Loucy (cell line): ENCODE measurements around the gene IFI35.

Experiments used
- H2AFZ ChIP-seq: fragments of 200-600 bp; sonication (generic); 2 replicates; pipeline ENCODE4 v1.6.0; 2016; ENCODE audit warnings: antibody characterized with exemption, mild to moderate bottlenecking, low read length, moderate library complexity
- H3F3A ChIP-seq: fragments of 200-600 bp; 2 replicates; pipeline ENCODE4 v1.6.0; 2016; ENCODE audit warnings: antibody characterized with exemption, low read depth, mild to moderate bottlenecking
- H3K27me3 ChIP-seq: fragments of 200-600 bp; sonication (generic); 2 replicates; pipeline ENCODE4 v1.6.1; 2014; ENCODE audit warnings: low read length, mild to moderate bottlenecking; ENCODE audit not compliant: insufficient read depth, poor library complexity, severe bottlenecking
- H3K36me3 ChIP-seq: fragments of 200-600 bp; sonication (generic); 2 replicates; pipeline ENCODE4 v1.6.1; 2016; ENCODE audit warnings: low read length; ENCODE audit not compliant: insufficient read depth
- H3K4me1 ChIP-seq: fragments of 200-600 bp; sonication (generic); 2 replicates; pipeline ENCODE4 v1.5.1; 2014; ENCODE audit warnings: low read length, mild to moderate bottlenecking; ENCODE audit not compliant: insufficient read depth, poor library complexity, severe bottlenecking
- H3K4me2 ChIP-seq: fragments of 200-600 bp; sonication (generic); 2 replicates; pipeline ENCODE4 v1.6.0; 2014; ENCODE audit warnings: antibody characterized with exemption, low read length, low read depth, mild to moderate bottlenecking; ENCODE audit not compliant: poor library complexity, severe bottlenecking
- H3K4me3 ChIP-seq: fragments of 200-600 bp; sonication (generic); 2 replicates; pipeline ENCODE4 v1.5.1; 2014; ENCODE audit warnings: low read length, mild to moderate bottlenecking, mixed read lengths; ENCODE audit not compliant: poor library complexity, severe bottlenecking
- H3K79me2 ChIP-seq: fragments of 200-600 bp; sonication (generic); 2 replicates; pipeline ENCODE4 v1.6.1; 2014; ENCODE audit warnings: low read length; ENCODE audit not compliant: insufficient read depth
- H3K9ac ChIP-seq: fragments of 200-600 bp; sonication (generic); 2 replicates; pipeline ENCODE4 v1.6.0; 2014; ENCODE audit warnings: mild to moderate bottlenecking, low read depth, low read length, moderate library complexity; ENCODE audit not compliant: poor library complexity, severe bottlenecking
- H3K9me2 ChIP-seq: fragments of 200-600 bp; sonication (generic); replicated peaks from 2 replicates; pipeline ENCODE4 v1.6.1; 2016; ENCODE audit warnings: low read depth, low read length, mixed read lengths
- H3K9me3 ChIP-seq: fragments of 200-600 bp; sonication (generic); 2 replicates; pipeline ENCODE4 v1.6.1; 2014; ENCODE audit warnings: mild to moderate bottlenecking, antibody characterized with exemption, low read length, low read depth; ENCODE audit not compliant: insufficient read depth
- H4K20me1 ChIP-seq: fragments of 200-600 bp; sonication (generic); 2 replicates; pipeline ENCODE4 v1.6.0; 2014; ENCODE audit warnings: antibody characterized with exemption, low read length, mild to moderate bottlenecking; ENCODE audit not compliant: insufficient read depth, poor library complexity, severe bottlenecking
- EZH2phosphoT487 ChIP-seq: fragments of 200-600 bp; IDR thresholded peaks from 2 replicates; pipeline ENCODE4 v1.6.1; 2018; ENCODE audit warnings: antibody characterized with exemption, mild to moderate bottlenecking, moderate library complexity, borderline replicate concordance
- TF ChIP-seq, protein P1 (sequence below): fragments of 200-600 bp; sonication (generic); conservative IDR thresholded peaks from 2 replicates; pipeline ENCODE4 v1.5.1; 2014; ENCODE audit warnings: mild to moderate bottlenecking, antibody characterized with exemption, low read length

IFI35 gene

DNA sequence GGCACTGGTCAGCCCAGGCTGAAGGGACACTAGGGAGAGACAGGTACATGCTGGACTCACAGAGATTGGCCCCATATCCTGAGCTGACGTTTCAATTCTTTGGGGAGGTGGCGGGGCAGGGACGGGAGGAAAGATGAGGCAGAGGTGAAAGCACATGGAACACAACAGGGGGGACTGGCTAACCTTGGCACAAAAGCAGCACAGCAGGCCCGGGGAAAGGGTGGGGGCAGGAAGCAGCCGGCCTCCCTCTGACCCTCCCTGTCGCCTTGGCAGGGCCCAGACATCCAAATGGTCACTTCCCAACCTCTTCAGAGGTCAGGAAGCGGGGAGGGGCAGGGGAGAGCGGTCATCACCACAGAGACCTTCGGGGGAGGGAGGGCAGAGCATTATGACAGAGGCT is 9.0 kb downstream of the IFI35 start:
- peaks cover 34% of the 10 kb centered on the region for H3K79me2 ChIP-seq
- no peak for TF ChIP-seq EZH2phosphoT487
- TF ChIP-seq, protein P1, sequence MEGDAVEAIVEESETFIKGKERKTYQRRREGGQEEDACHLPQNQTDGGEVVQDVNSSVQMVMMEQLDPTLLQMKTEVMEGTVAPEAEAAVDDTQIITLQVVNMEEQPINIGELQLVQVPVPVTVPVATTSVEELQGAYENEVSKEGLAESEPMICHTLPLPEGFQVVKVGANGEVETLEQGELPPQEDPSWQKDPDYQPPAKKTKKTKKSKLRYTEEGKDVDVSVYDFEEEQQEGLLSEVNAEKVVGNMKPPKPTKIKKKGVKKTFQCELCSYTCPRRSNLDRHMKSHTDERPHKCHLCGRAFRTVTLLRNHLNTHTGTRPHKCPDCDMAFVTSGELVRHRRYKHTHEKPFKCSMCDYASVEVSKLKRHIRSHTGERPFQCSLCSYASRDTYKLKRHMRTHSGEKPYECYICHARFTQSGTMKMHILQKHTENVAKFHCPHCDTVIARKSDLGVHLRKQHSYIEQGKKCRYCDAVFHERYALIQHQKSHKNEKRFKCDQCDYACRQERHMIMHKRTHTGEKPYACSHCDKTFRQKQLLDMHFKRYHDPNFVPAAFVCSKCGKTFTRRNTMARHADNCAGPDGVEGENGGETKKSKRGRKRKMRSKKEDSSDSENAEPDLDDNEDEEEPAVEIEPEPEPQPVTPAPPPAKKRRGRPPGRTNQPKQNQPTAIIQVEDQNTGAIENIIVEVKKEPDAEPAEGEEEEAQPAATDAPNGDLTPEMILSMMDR = no peak
- H3K9me2 ChIP-seq = no peaks in the 10 kb centered on the region
- H3K36me3 ChIP-seq = peaks cover 27% of the 10 kb centered on the region; the same call in 1 of the 2 replicates
- H4K20me1 ChIP-seq = peaks cover 21% of the 10 kb centered on the region
- no peaks in the 10 kb centered on the region for H3K27me3 ChIP-seq
- H3K4me2 ChIP-seq = no peak overlapping the region
- H2AFZ ChIP-seq = no peak overlapping the region
- no peak overlapping the region for H3K4me3 ChIP-seq
- peaks cover 24% of the 10 kb centered on the region for H3K4me1 ChIP-seq
- no peaks in the 10 kb centered on the region for H3K9me3 ChIP-seq
- H3K9ac ChIP-seq = no peak overlapping the region
- no peaks in the 10 kb centered on the region for H3F3A ChIP-seq

DNA sequence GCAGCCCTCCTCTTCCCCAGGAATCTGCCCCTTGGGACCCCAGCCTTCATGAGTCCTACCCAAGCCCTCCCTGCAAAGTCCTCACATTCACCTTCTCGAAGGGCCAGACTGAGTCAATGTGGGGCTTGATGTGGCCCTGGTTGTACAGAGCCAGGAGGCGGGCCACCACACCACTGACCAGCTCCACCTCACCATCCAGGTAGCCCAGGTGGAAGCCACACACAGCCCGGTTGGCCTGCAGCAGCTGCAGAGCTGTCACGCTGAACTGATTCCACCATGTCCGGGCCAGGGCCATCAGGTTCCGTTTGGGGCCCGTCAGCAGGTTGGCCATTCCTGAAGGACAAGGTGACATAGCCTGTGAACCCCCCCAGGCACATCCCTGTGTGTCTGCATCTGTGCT is 9.6 kb downstream of the IFI35 start:
- Histone ChIP-seq H3K27me3 (no peaks in the 10 kb centered on the region), H3K9me2 (no peaks in the 10 kb centered on the region), H3K36me3 (peaks cover 27% of the 10 kb centered on the region; the same call in 1 of the 2 replicates), H3K4me2 (no peak overlapping the region), H3F3A (no peaks in the 10 kb centered on the region), H3K9me3 (no peaks in the 10 kb centered on the region), H3K79me2 (peaks cover 40% of the 10 kb centered on the region), H3K4me3 (no peak overlapping the region), H3K4me1 (peaks cover 29% of the 10 kb centered on the region), H3K9ac (no peak overlapping the region), H4K20me1 (peaks cover 24% of the 10 kb centered on the region), H2AFZ (no peak overlapping the region)
- no peak for TF ChIP-seq EZH2phosphoT487
- TF ChIP-seq, protein P1 = no peak

DNA sequence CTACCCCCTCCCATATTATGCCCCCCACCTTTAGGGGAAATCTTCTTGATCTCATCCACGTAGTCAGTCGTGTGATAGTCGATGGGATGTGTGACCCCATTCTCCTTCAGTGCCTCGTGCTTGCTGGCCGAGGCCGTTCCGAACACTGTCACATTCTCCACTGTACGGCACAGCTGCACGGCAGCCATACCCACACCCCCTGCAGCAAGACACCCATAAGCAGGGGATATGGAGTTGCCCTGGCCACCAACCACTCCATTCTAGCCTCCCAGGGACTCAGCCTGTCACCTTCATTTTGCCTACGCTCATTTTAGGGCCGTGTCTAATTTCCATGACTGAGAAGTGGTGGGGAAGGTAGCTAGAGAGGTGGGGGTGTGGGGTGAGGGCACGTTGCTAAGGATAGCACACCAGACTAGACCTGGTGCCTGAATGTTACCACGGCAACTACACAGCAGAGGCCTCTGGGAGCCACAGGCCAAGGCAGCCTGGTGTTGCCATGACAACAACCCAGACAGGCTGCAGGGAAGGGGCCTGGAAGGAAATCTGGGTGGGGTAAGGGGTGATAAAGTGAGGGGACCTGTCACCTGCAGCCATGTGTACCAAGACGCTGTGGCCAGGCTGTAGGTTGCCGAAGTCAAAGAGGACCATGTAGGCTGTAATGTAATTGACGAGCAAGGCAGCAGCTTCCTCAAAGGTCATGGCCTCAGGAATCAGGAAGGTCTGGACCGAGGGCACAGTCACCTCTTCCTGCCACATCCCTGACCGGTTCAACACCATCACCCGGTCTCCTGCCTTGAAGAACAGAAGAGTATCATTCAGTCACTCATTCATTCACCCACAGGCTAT is 11.6 kb downstream of the IFI35 start:
- H3K79me2 ChIP-seq = peaks cover 46% of the 10 kb centered on the region
- peak overlapping the region; percentile 92 for H3K4me3 ChIP-seq
- no peaks in the 10 kb centered on the region for H3K9me2 ChIP-seq
- H3K27me3 ChIP-seq = no peaks in the 10 kb centered on the region
- H3K9ac ChIP-seq = no peak overlapping the region
- H3K4me2 ChIP-seq = peak overlapping the region; percentile 91
- H4K20me1 ChIP-seq = peaks cover 24% of the 10 kb centered on the region
- H3K4me1 ChIP-seq = peaks cover 29% of the 10 kb centered on the region
- peaks cover 27% of the 10 kb centered on the region; the same call in 1 of the 2 replicates for H3K36me3 ChIP-seq
- TF ChIP-seq EZH2phosphoT487 = no peak
- TF ChIP-seq, protein P1 = no peak
- H3K9me3 ChIP-seq = no peaks in the 10 kb centered on the region
- 0 out of 2 replicates have a peak, but pooled peaks cover 4% of the 10 kb centered on the region for H3F3A ChIP-seq
- no peak overlapping the region for H2AFZ ChIP-seq
